Large intestine (tissue), 12 donors: Measurements from ENCODE around the gene PEBP1. TPM values are rescaled to one million over a fixed set of nuclear protein-coding genes. Genes with fewer than 3 reads are reported as not detected.
A peak's percentile ranks its signal among the peaks of the same experiment; 100 is the strongest.

Experiments used
- DNase-seq, 2 donors: peaks; one replicate each; pipeline versions ENCODE4 v3.0.0 to v3.0.0-alpha.2; 2013
- H3K27ac ChIP-seq: one replicate; pipeline ENCODE4 v1.5.1; 2013; ENCODE audit warnings: low read length
- H3K27me3 ChIP-seq: 2 replicates; pipeline ENCODE4 v1.6.1; 2013; ENCODE audit warnings: low read length; ENCODE audit not compliant: control insufficient read depth, insufficient read depth
- H3K36me3 ChIP-seq: 2 replicates; pipeline ENCODE4 v1.6.1; 2013; ENCODE audit warnings: low read length; ENCODE audit not compliant: control insufficient read depth, insufficient read depth
- H3K4me1 ChIP-seq: one replicate; pipeline ENCODE4 v1.6.1; 2013; ENCODE audit warnings: low read length; ENCODE audit not compliant: control insufficient read depth, insufficient read depth
- H3K4me3 ChIP-seq: one replicate; pipeline ENCODE4 v1.5.1; 2013; ENCODE audit warnings: low read length
- H3K9me3 ChIP-seq: one replicate; pipeline ENCODE4 v1.6.1; 2013; ENCODE audit warnings: mild to moderate bottlenecking, low read depth, low read length, moderate library complexity; ENCODE audit not compliant: control insufficient read depth
- WGBS: methylation state at CpG from one replicate; pipeline ENCODE4 v1.1.5; 2013; ENCODE audit warnings: low lambda C conversion rate; ENCODE audit not compliant: insufficient coverage; 5-methylcytosine and 5-hydroxymethylcytosine counted together
- long read RNA-seq, 11 donors: transcript quantifications; one replicate each; lab custom pipeline, GENCODE V29; 2026
- polyA plus RNA-seq: library from polyadenylated mRNA; unstranded; fragments of 120-200 nt; gene quantifications from one replicate; pipeline ENCODE4 v1.2.1, GENCODE V29; 2013

The PEBP1 gene
- polyA plus RNA-seq: 252 TPM
- long read RNA-seq, donor 1, transcript PEBP1-201 (4 exons, 1,697 nt): major isoform, 112 of 126 reads
- long read RNA-seq, donor 1, partial matches to known transcripts: 6 of 126 reads
- long read RNA-seq, donor 1, other reads (novel, unspliced or antisense): 8 of 126 reads
- long read RNA-seq, donor 2, transcript PEBP1-201 (4 exons, 1,697 nt): major isoform, 333 of 377 reads
- long read RNA-seq, donor 2, partial matches to known transcripts: 12 of 377 reads
- long read RNA-seq, donor 2, other reads (novel, unspliced or antisense): 32 of 377 reads
- long read RNA-seq, donor 3: 0 reads
- long read RNA-seq, donor 4, transcript PEBP1-201 (4 exons, 1,697 nt): major isoform, 25 of 54 reads
- long read RNA-seq, donor 4, partial matches to known transcripts: 29 of 54 reads
- long read RNA-seq, donor 4, other reads (novel, unspliced or antisense): 0 of 54 reads
- long read RNA-seq, donor 5, transcript PEBP1-201 (4 exons, 1,697 nt): major isoform, 88 of 155 reads
- long read RNA-seq, donor 5, partial matches to known transcripts: 56 of 155 reads
- long read RNA-seq, donor 5, other reads (novel, unspliced or antisense): 11 of 155 reads
- long read RNA-seq, donor 6, transcript PEBP1-201 (4 exons, 1,697 nt): major isoform, 222 of 360 reads
- long read RNA-seq, donor 6, partial matches to known transcripts: 101 of 360 reads
- long read RNA-seq, donor 6, other reads (novel, unspliced or antisense): 37 of 360 reads
- long read RNA-seq, donor 7, transcript PEBP1-201 (4 exons, 1,697 nt): major isoform, 83 of 223 reads
- long read RNA-seq, donor 7, partial matches to known transcripts: 132 of 223 reads
- long read RNA-seq, donor 7, other reads (novel, unspliced or antisense): 8 of 223 reads
- long read RNA-seq, donor 8, transcript PEBP1-201 (4 exons, 1,697 nt): major isoform, 337 of 403 reads
- long read RNA-seq, donor 8, partial matches to known transcripts: 28 of 403 reads
- long read RNA-seq, donor 8, other reads (novel, unspliced or antisense): 38 of 403 reads
- long read RNA-seq, donor 9, transcript PEBP1-201 (4 exons, 1,697 nt): major isoform, 249 of 677 reads
- long read RNA-seq, donor 9, partial matches to known transcripts: 407 of 677 reads
- long read RNA-seq, donor 9, other reads (novel, unspliced or antisense): 21 of 677 reads
- long read RNA-seq, donor 10, transcript PEBP1-201 (4 exons, 1,697 nt): major isoform, 303 of 404 reads
- long read RNA-seq, donor 10, partial matches to known transcripts: 60 of 404 reads
- long read RNA-seq, donor 10, other reads (novel, unspliced or antisense): 41 of 404 reads
- long read RNA-seq, donor 11, transcript PEBP1-201 (4 exons, 1,697 nt): major isoform, 189 of 210 reads
- long read RNA-seq, donor 11, partial matches to known transcripts: 0 of 210 reads
- long read RNA-seq, donor 11, other reads (novel, unspliced or antisense): 21 of 210 reads

GRCh38 chr12:118135788-118136558 is at the start of gene PEBP1:
Gene PEBP1 (plus strand): TSS chr12:118136124. CDS start chr12:118136210, 86 bp downstream.
- Histone ChIP-seq H3K36me3 (peaks cover 28% of the 10 kb centered on the region), H3K27ac (peak within 1 kb of the TSS; percentile 82), H3K4me1 (peaks cover 7% of the 10 kb centered on the region), H3K27me3 (no peaks in the 10 kb centered on the region), H3K4me3 (peak within 1 kb of the TSS; percentile 79), H3K9me3 (no peaks in the 10 kb centered on the region)
- no CpG with 5 or more reads among the region's 70 CpGs for WGBS
- peak; percentile 93 to 96 for DNase-seq

GRCh38 chr12:118089782-118090181 is 46.1 kb upstream of the PEBP1 start:
- no peaks in the 10 kb centered on the region for H3K9me3 ChIP-seq
- H3K4me1 ChIP-seq: peaks cover 15% of the 10 kb centered on the region
- no peak overlapping the region for H3K4me3 ChIP-seq
- H3K27ac ChIP-seq: no peak overlapping the region
- DNase-seq: no peak
- 70% methylated on average over 3 of the region's 9 CpGs for WGBS
- H3K36me3 ChIP-seq: peaks cover 4% of the 10 kb centered on the region
- H3K27me3 ChIP-seq: no peaks in the 10 kb centered on the region

DNA sequence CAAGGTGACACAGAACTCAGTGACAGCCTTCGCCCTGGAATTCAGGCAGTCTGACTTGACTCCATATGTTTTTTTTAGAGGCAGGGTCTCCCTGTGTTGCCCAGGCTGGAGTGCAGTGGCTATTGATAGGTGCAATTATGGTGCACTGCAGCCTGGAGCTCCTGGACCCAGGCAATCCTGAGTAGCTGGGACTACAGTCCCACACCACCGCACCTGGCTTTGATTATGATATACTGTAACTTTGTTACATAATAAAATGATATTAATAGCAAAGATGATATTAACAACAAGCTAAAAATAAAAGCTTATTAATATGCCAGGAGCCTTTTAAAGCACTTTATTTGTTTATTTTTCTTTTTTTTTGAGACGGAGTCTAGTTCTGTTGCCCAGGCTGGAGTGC is 41.9 kb upstream of the PEBP1 start:
- Histone ChIP-seq H3K4me1 (peaks cover 17% of the 10 kb centered on the region), H3K36me3 (peaks cover 8% of the 10 kb centered on the region), H3K27ac (no peak overlapping the region), H3K27me3 (no peaks in the 10 kb centered on the region), H3K9me3 (peaks cover 5% of the 10 kb centered on the region), H3K4me3 (no peak overlapping the region)
- no peak for DNase-seq
- WGBS: no CpG with 5 or more reads among the region's 3 CpGs

DNA sequence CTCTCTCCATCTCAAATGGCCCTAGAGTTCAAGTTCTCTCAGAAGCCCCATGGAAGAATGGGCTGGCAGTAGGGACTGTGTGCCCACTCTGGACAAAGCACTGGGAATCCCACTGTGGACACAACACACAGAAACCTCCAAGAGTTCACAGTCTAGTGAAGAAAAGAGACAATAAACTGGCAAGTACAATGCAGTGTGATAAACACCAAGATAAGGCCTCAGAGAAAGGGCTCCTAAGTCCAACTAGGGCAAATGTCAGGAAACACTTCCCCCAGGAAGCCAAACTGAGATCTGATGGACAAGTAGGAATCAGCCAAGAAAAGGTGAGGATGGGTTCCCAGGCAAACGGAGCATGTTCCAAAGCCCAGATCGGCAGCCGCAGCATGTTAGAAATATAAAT is 37.5 kb upstream of the PEBP1 start:
- Histone ChIP-seq H3K36me3 (peaks cover 4% of the 10 kb centered on the region), H3K27me3 (no peaks in the 10 kb centered on the region), H3K27ac (no peak overlapping the region), H3K4me3 (no peak overlapping the region), H3K4me1 (peaks cover 18% of the 10 kb centered on the region), H3K9me3 (peaks cover 5% of the 10 kb centered on the region)
- no CpG with 5 or more reads among the region's 3 CpGs for WGBS
- DNase-seq: peak in 1 of 2 donors; percentile 63

- DNase-seq: peak in 1 of 2 donors; percentile 50
- 40% methylated on average over 1 of the region's 12 CpGs for WGBS
- Histone ChIP-seq H3K9me3 (peaks cover 5% of the 10 kb centered on the region), H3K27me3 (no peaks in the 10 kb centered on the region), H3K4me1 (peaks cover 18% of the 10 kb centered on the region), H3K27ac (no peak overlapping the region), H3K36me3 (peaks cover 4% of the 10 kb centered on the region), H3K4me3 (no peak overlapping the region)
Observed at GRCh38 chr12:118098911-118099671, 36.8 kb upstream of the PEBP1 start.

GRCh38 chr12:118101051-118101450 is 34.9 kb upstream of the PEBP1 start:
- H3K36me3 ChIP-seq: no peaks in the 10 kb centered on the region

GRCh38 chr12:118102070-118102469 is 33.9 kb upstream of the PEBP1 start:
- WGBS: no CpG with 5 or more reads among the region's 6 CpGs
- peak in 1 of 2 donors; percentile 22 for DNase-seq
- Histone ChIP-seq H3K4me3 (no peak overlapping the region), H3K9me3 (peaks cover 5% of the 10 kb centered on the region), H3K36me3 (no peaks in the 10 kb centered on the region), H3K27ac (no peak overlapping the region), H3K27me3 (no peaks in the 10 kb centered on the region), H3K4me1 (peaks cover 18% of the 10 kb centered on the region)

More at GRCh38 chr12:118101051-118101450, 34.9 kb upstream of the PEBP1 start:
- Histone ChIP-seq H3K9me3 (peaks cover 5% of the 10 kb centered on the region), H3K27me3 (no peaks in the 10 kb centered on the region), H3K4me3 (no peak overlapping the region), H3K4me1 (peaks cover 18% of the 10 kb centered on the region), H3K27ac (no peak overlapping the region)
- DNase-seq: no peak
- no CpG with 5 or more reads among the region's 3 CpGs for WGBS

DNA sequence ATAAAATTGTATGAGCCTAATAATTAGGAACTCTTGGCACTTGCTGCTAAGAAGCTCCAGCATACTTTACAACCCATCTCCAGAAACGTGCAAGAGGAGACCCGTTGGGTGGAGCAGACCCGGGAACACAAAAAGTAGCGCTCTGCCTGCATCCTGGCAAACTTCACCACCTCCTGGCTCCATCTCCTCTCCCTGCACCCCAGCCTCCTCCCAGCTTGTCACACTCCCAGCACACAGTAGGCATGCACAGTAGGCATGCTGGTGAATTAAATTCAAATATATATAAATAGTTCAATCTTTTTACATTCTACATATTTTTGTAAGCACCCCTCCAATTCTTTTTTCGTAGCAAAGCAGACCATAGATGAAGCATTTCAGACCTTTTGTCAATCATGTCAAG is 33.3 kb upstream of the PEBP1 start:
- Histone ChIP-seq H3K9me3 (peaks cover 5% of the 10 kb centered on the region), H3K4me3 (peak overlapping the region; percentile 72), H3K4me1 (peaks cover 18% of the 10 kb centered on the region), H3K27ac (no peak overlapping the region), H3K36me3 (no peaks in the 10 kb centered on the region), H3K27me3 (no peaks in the 10 kb centered on the region)
- WGBS: 40% methylated on average over 1 of the region's 5 CpGs
- no peak for DNase-seq

DNA sequence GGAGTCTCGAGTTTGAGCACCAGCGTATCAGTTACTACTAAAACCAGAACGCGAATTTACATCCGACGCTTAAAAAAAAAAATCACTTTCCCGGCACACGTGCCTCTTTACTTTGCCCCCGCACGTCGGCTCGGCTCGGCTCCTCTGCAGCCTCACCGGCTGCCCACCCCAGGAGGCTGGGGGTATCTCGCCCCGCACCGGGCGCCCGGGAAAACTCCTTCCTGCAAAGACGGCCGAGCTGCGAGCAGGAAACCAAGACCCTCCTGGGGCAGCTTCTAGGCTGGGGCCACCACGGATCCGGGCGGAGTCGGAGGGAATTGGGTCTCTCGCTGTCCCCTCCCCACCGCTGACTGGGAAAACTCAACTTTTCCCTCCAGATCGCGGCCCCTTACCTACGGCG is 32.7 kb upstream of the PEBP1 start:
- DNase-seq: peak in 1 of 2 donors; percentile 64
- Histone ChIP-seq H3K27ac (peak overlapping the region; percentile 76), H3K27me3 (no peaks in the 10 kb centered on the region), H3K4me3 (peak overlapping the region; percentile 72), H3K9me3 (peaks cover 2% of the 10 kb centered on the region), H3K4me1 (peaks cover 15% of the 10 kb centered on the region), H3K36me3 (no peaks in the 10 kb centered on the region)
- WGBS: no CpG with 5 or more reads among the region's 32 CpGs
